ENCODE measurements around the gene TSPEAR. TPM values are rescaled to one million over a fixed set of nuclear protein-coding genes. Genes with fewer than 3 reads are reported as not detected.

The TSPEAR gene
- total RNA-seq, 4 donors from 2014 or later = not detected

DNA sequence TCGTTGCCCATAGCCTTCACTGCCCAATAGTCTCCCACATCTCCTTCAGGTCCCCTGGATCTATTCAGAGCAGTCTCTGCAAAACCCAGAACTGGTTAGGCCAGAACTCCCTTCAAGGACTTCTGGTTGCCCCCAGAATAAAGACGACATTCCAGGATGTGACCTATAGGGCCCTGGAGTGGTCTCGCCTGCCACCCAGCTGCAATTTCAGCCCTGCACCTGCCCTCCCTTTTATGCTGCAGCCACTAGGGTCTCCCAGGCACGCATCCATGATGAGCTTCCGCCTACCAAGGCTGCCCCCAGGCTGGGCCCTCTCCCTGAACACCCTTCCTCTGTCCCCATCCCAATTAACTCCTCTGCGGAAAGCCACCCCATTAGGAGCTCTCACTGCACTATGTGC, 7.2 kb upstream of the TSPEAR start:
- in situ Hi-C loops (cut with MboI; ENCODE audit: low pct_ligation_motif_present in 1 of 4, low pct_unique_long_range_greater_than_20kb in 1 of 4, low sequenced_read_pairs in 3 of 4) = no loop called here
- intact Hi-C loops (cut with DNase I; ENCODE audit: low total_unique reads) = no loop called here
- H3K9me3 ChIP-seq = no peaks in the 10 kb centered on the region
- 41 to 62% methylated on average over 5 to 6 of the region's 6 CpGs for WGBS, 2 donors (ENCODE audit: low coverage in 1 of 2)
- H3K36me3 ChIP-seq = no peaks in the 10 kb centered on the region
- H3K27ac ChIP-seq = no peak overlapping the region
- peaks cover 0 to 8% (median 2%) of the 10 kb centered on the region in 4 donors for H3K4me1 ChIP-seq
- H3K4me3 ChIP-seq = no peak overlapping the region
- no peak for DNase-seq
- TF ChIP-seq EP300 (IDR thresholded peaks at IDR 0.05; ENCODE audit: low read depth) = no peak
- TF ChIP-seq POLR2AphosphoS5 (IDR thresholded peaks at IDR 0.05) = no peak
- TF ChIP-seq, protein P1, sequence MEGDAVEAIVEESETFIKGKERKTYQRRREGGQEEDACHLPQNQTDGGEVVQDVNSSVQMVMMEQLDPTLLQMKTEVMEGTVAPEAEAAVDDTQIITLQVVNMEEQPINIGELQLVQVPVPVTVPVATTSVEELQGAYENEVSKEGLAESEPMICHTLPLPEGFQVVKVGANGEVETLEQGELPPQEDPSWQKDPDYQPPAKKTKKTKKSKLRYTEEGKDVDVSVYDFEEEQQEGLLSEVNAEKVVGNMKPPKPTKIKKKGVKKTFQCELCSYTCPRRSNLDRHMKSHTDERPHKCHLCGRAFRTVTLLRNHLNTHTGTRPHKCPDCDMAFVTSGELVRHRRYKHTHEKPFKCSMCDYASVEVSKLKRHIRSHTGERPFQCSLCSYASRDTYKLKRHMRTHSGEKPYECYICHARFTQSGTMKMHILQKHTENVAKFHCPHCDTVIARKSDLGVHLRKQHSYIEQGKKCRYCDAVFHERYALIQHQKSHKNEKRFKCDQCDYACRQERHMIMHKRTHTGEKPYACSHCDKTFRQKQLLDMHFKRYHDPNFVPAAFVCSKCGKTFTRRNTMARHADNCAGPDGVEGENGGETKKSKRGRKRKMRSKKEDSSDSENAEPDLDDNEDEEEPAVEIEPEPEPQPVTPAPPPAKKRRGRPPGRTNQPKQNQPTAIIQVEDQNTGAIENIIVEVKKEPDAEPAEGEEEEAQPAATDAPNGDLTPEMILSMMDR (IDR thresholded peaks at IDR 0.05) = no peak
- no peak for TF ChIP-seq POLR2A (IDR thresholded peaks at IDR 0.05)
- peaks cover 76% of the 10 kb centered on the region for H3K27me3 ChIP-seq

DNA sequence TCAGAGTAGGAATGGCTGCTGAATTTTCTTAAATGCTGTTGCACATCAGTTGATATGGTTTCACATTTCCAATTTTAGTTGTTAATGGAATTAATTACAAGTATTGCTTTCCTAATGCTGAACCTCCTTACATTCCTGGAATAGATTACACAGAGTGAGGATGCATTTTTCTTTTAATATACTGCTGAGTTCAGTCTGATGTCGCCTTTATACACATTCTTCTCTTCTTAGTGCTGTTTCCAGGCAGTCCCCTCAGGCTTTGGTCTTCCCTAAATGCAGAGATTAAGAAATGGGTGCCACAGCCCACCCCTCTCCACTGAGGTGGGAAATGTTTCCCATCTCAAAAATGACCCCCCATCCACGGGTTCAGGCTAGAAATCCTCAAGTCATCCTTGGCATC, 6.7 kb upstream of the TSPEAR start:
- H3K4me1 ChIP-seq = peaks cover 0 to 3% (median 0%) of the 10 kb centered on the region in 4 donors
- intact Hi-C loops (cut with DNase I; ENCODE audit: low total_unique reads) = no loop called here
- DNase-seq = no peak

DNA sequence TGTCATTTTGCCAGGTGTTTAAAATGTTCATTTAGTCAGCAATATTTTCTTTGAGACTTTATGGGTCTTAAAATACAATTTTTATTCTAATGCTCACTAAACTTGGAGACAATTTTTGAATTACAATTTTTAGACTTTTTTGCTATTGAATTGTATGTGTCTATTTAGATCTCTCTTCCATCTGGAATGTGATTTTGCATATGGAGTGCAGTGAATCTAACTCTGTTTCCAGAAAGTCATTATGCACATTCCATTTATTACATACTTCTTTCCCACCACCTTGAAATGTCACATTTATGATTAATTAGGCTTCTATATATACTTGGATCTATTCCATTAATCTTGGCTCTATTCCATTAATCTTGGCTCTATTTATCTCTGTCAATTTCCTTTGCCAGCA, 5.6 kb upstream of the TSPEAR start:
- Histone ChIP-seq H3K27ac (no peak overlapping the region), H3K27me3 (peaks cover 78% of the 10 kb centered on the region), H3K9me3 (no peaks in the 10 kb centered on the region), H3K36me3 (no peaks in the 10 kb centered on the region), H3K4me3 (no peak overlapping the region), H3K4me1 (no peaks in the 10 kb centered on the region)
- intact Hi-C loops (cut with DNase I; ENCODE audit: low total_unique reads) (no loop called here), in situ Hi-C loops (cut with MboI; ENCODE audit: low pct_ligation_motif_present in 1 of 4, low pct_unique_long_range_greater_than_20kb in 1 of 4, low sequenced_read_pairs in 3 of 4) (no loop called here)
- TF ChIP-seq POLR2AphosphoS5 (IDR thresholded peaks at IDR 0.05) = no peak
- TF ChIP-seq POLR2A (IDR thresholded peaks at IDR 0.05) = no peak
- TF ChIP-seq EP300 (IDR thresholded peaks at IDR 0.05; ENCODE audit: low read depth) = no peak
- TF ChIP-seq, protein P1 (IDR thresholded peaks at IDR 0.05) = no peak
- DNase-seq = no peak

More for the DNA sequence above, 6.7 kb upstream of the TSPEAR start:
- TF ChIP-seq POLR2A (IDR thresholded peaks at IDR 0.05) (no peak), POLR2AphosphoS5 (IDR thresholded peaks at IDR 0.05) (no peak), EP300 (IDR thresholded peaks at IDR 0.05; ENCODE audit: low read depth) (no peak)
- TF ChIP-seq, protein P1 (IDR thresholded peaks at IDR 0.05) = no peak
- H3K27ac ChIP-seq = no peak overlapping the region
- no peaks in the 10 kb centered on the region for H3K9me3 ChIP-seq
- peaks cover 76% of the 10 kb centered on the region for H3K27me3 ChIP-seq
- 44% methylated on average over 1 to 2 of the region's 2 CpGs for WGBS, 2 donors (ENCODE audit: low coverage in 1 of 2)
- H3K4me3 ChIP-seq = no peak overlapping the region
- in situ Hi-C loops (cut with MboI; ENCODE audit: low pct_ligation_motif_present in 1 of 4, low pct_unique_long_range_greater_than_20kb in 1 of 4, low sequenced_read_pairs in 3 of 4) = no loop called here
- H3K36me3 ChIP-seq = no peaks in the 10 kb centered on the region

DNA sequence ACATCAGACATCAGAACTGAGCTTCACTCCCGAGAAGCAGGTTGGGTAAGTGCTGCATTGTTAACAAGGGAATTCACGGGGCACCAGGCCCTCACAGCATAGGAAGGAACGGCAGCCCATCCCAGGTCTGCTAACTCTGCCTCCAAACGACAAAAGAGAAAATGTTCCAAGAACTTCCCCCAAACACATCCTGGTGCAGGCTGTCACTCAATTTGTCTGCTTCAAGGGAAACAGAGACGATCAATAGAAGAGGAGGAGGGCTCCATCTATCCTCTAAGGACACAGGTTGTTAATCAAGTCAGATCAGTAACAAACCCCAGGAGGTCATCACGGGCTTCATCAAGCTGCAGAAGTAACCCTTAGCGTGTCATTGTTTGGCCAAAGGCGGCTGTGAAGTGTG, 3.5 kb upstream of the TSPEAR start:
- peaks cover 0 to 4% (median 0%) of the 10 kb centered on the region in 4 donors for H3K4me1 ChIP-seq
- no peaks in the 10 kb centered on the region for H3K36me3 ChIP-seq
- WGBS, 2 donors (ENCODE audit: low coverage in 1 of 2) = 10 to 42% methylated on average over 4 to 8 of the region's 8 CpGs
- no peak overlapping the region for H3K27ac ChIP-seq
- in situ Hi-C loops (cut with MboI; ENCODE audit: low pct_ligation_motif_present in 1 of 4, low pct_unique_long_range_greater_than_20kb in 1 of 4, low sequenced_read_pairs in 3 of 4) = no loop called here
- H3K4me3 ChIP-seq = no peak overlapping the region
- TF ChIP-seq, protein P1 (IDR thresholded peaks at IDR 0.05) = no peak
- TF ChIP-seq EP300 (IDR thresholded peaks at IDR 0.05; ENCODE audit: low read depth) (no peak), POLR2A (IDR thresholded peaks at IDR 0.05) (no peak), POLR2AphosphoS5 (IDR thresholded peaks at IDR 0.05) (no peak)
- DNase-seq = no peak
- H3K27me3 ChIP-seq = peaks cover 80% of the 10 kb centered on the region
- intact Hi-C loops (cut with DNase I; ENCODE audit: low total_unique reads) = no loop called here
- H3K9me3 ChIP-seq = no peaks in the 10 kb centered on the region
